HG02642 (cell line): ENCODE results near the gene DYSF.

Experiments
- ATAC-seq: cut with Tn5 transposase; IDR thresholded peaks from one replicate; pipeline ENCODE4 v1.9.1; 2021; ENCODE audit warnings: mild to moderate bottlenecking; ENCODE audit not compliant: unreplicated experiment, poor library complexity

The DYSF gene

GRCh38 chr2:71735676-71736075 is 282.3 kb downstream of the DYSF start:
- ATAC-seq: no peak
